MM.1S (cell line): ENCODE data around the gene CRIP2.

ENCODE experiments used
- DNase-seq: peaks from one replicate; pipeline ENCODE4 v3.0.0-alpha.2; 2015
- H2AFZ ChIP-seq: fragments of 300-600 bp; sonication (generic); 2 replicates; pipeline ENCODE4 v1.6.0; 2016; ENCODE audit warnings: antibody characterized with exemption, low read length
- H3F3A ChIP-seq: fragments of 300-600 bp; sonication (generic); 2 replicates; pipeline ENCODE4 v1.6.1; 2016; ENCODE audit warnings: mild to moderate bottlenecking, antibody characterized with exemption, low read length, moderate library complexity, mixed read lengths; ENCODE audit not compliant: insufficient read depth
- H3K27ac ChIP-seq: fragments of 300-600 bp; sonication (generic); 2 replicates; pipeline ENCODE4 v1.5.1; 2016; ENCODE audit warnings: mild to moderate bottlenecking, low read length
- H3K27me3 ChIP-seq: fragments of 300-600 bp; sonication (generic); replicated peaks from 2 replicates; pipeline ENCODE4 v1.6.0; 2016; ENCODE audit warnings: low read length; ENCODE audit not compliant: insufficient read depth
- H3K36me3 ChIP-seq: fragments of 300-600 bp; sonication (generic); replicated peaks from 2 replicates; pipeline ENCODE4 v1.6.1; 2016; ENCODE audit warnings: mild to moderate bottlenecking, low read length, mixed read lengths; ENCODE audit not compliant: insufficient read depth
- H3K4me1 ChIP-seq: fragments of 300-600 bp; sonication (generic); 2 replicates; pipeline ENCODE4 v1.6.1; 2016; ENCODE audit warnings: low read length, mixed read lengths
- H3K4me2 ChIP-seq: fragments of 300-600 bp; sonication (generic); 2 replicates; pipeline ENCODE4 v1.6.0; 2016; ENCODE audit warnings: low read depth, low read length
- H3K4me3 ChIP-seq: fragments of 300-600 bp; sonication (generic); 2 replicates; pipeline ENCODE4 v1.5.1; 2016; ENCODE audit warnings: low read length, mixed read lengths
- H3K79me2 ChIP-seq: fragments of 300-600 bp; sonication (generic); 2 replicates; pipeline ENCODE4 v1.6.1; 2016; ENCODE audit warnings: mixed run types, low read length, mixed read lengths
- H3K9ac ChIP-seq: fragments of 300-600 bp; sonication (generic); 2 replicates; pipeline ENCODE4 v1.6.1; 2016; ENCODE audit warnings: low read length, mixed read lengths
- H3K9me2 ChIP-seq: fragments of 300-600 bp; sonication (generic); replicated peaks from 2 replicates; pipeline ENCODE4 v1.6.1; 2016; ENCODE audit warnings: mild to moderate bottlenecking, low read length, mixed read lengths; ENCODE audit not compliant: insufficient read depth
- H3K9me3 ChIP-seq: fragments of 300-600 bp; sonication (generic); replicated peaks from 2 replicates; pipeline ENCODE4 v1.6.1; 2016; ENCODE audit warnings: mild to moderate bottlenecking, low read length, mixed read lengths; ENCODE audit not compliant: insufficient read depth
- H4K20me1 ChIP-seq: fragments of 300-600 bp; sonication (generic); 2 replicates; pipeline ENCODE4 v1.6.1; 2016; ENCODE audit warnings: mild to moderate bottlenecking, low read length, moderate library complexity, mixed read lengths; ENCODE audit not compliant: insufficient read depth
- CTCF ChIP-seq: fragments of 300-600 bp; sonication (generic); IDR thresholded peaks from 2 replicates; pipeline ENCODE4 v1.5.1; 2016; ENCODE audit warnings: antibody characterized with exemption, low read length, mixed read lengths
- EZH2 ChIP-seq: fragments of 300-600 bp; sonication (generic); optimal IDR thresholded peaks from 2 replicates; pipeline ENCODE3; 2017; ENCODE audit warnings: low read depth, mild to moderate bottlenecking, antibody characterized with exemption, low read length, mixed read lengths
- EZH2phosphoT487 ChIP-seq: fragments of 300-600 bp; sonication (generic); IDR thresholded peaks from 2 replicates; pipeline ENCODE4 v1.6.1; 2018; ENCODE audit warnings: antibody characterized with exemption, low read length

The CRIP2 gene

GRCh38 chr14:105448706-105449111 lies 25.9 kb upstream of the CRIP2 start:
- no peaks in the 10 kb centered on the region for H4K20me1 ChIP-seq
- H3K4me2 ChIP-seq: no peak overlapping the region
- no peaks in the 10 kb centered on the region for H3K36me3 ChIP-seq
- DNase-seq: no peak
- H3K9me2 ChIP-seq: no peaks in the 10 kb centered on the region
- no peak overlapping the region for H3K4me3 ChIP-seq
- H3K9ac ChIP-seq: no peak overlapping the region
- H3K79me2 ChIP-seq: no peaks in the 10 kb centered on the region
- no peak overlapping the region for H2AFZ ChIP-seq
- no peaks in the 10 kb centered on the region for H3K27me3 ChIP-seq
- no peaks in the 10 kb centered on the region for H3K9me3 ChIP-seq
- H3K27ac ChIP-seq: no peak overlapping the region
- H3F3A ChIP-seq: no peaks in the 10 kb centered on the region
- TF ChIP-seq EZH2phosphoT487 (no peak), CTCF (peak; percentile 43)
- H3K4me1 ChIP-seq: no peaks in the 10 kb centered on the region

GRCh38 chr14:105449276-105450122 lies 25.1 kb upstream of the CRIP2 start:
- Histone ChIP-seq H3K9me2 (no peaks in the 10 kb centered on the region), H3K27ac (no peak overlapping the region), H4K20me1 (no peaks in the 10 kb centered on the region), H2AFZ (no peak overlapping the region), H3K9me3 (no peaks in the 10 kb centered on the region), H3K4me2 (no peak overlapping the region), H3K4me1 (no peaks in the 10 kb centered on the region), H3K9ac (no peak overlapping the region), H3K79me2 (no peaks in the 10 kb centered on the region), H3K27me3 (no peaks in the 10 kb centered on the region), H3K36me3 (no peaks in the 10 kb centered on the region), H3K4me3 (no peak overlapping the region), H3F3A (no peaks in the 10 kb centered on the region)
- TF ChIP-seq EZH2phosphoT487 (no peak), EZH2 (no peak), CTCF (no peak)
- DNase-seq: no peak

- no peaks in the 10 kb centered on the region for H3K79me2 ChIP-seq
- H3K9me2 ChIP-seq: no peaks in the 10 kb centered on the region
- no peaks in the 10 kb centered on the region for H3F3A ChIP-seq
- DNase-seq: no peak
- no peak overlapping the region for H3K4me3 ChIP-seq
- H3K27ac ChIP-seq: no peak overlapping the region
- H3K4me2 ChIP-seq: no peak overlapping the region
- H3K27me3 ChIP-seq: no peaks in the 10 kb centered on the region
- H2AFZ ChIP-seq: no peak overlapping the region
- H3K9ac ChIP-seq: no peak overlapping the region
- no peaks in the 10 kb centered on the region for H4K20me1 ChIP-seq
- no peaks in the 10 kb centered on the region for H3K4me1 ChIP-seq
- no peaks in the 10 kb centered on the region for H3K9me3 ChIP-seq
- no peaks in the 10 kb centered on the region for H3K36me3 ChIP-seq
- TF ChIP-seq EZH2phosphoT487 (no peak), CTCF (no peak), EZH2 (no peak)
Observed at GRCh38 chr14:105450123-105450505, 24.5 kb upstream of the CRIP2 start.
